A204.1 (cell line): ENCODE measurements around the gene XCL2.
"Not testable (repeated sequence)": the region's sequence is repeated elsewhere in the genome, so short reads cannot be mapped to it uniquely, and the experiment has no call there.

ENCODE experiments used
- FAIRE-seq: peaks from 2 replicates; lab custom pipeline; 2012; peaks lifted over from hg19 to GRCh38; lab: Jason Lieb, UNC

The XCL2 gene

GRCh38 chr1:168543840-168544498, at the start of gene XCL2:
Gene XCL2 (minus strand): TSS chr1:168543997. CDS start chr1:168543964, 33 bp downstream.
- not testable (repeated sequence) for FAIRE-seq

- FAIRE-seq, result no peak
Observed at GRCh38 chr1:168591641-168592250, 47.9 kb upstream of the XCL2 start.

GRCh38 chr1:168591066-168591465, 47.3 kb upstream of the XCL2 start:
- no peak for FAIRE-seq

DNA sequence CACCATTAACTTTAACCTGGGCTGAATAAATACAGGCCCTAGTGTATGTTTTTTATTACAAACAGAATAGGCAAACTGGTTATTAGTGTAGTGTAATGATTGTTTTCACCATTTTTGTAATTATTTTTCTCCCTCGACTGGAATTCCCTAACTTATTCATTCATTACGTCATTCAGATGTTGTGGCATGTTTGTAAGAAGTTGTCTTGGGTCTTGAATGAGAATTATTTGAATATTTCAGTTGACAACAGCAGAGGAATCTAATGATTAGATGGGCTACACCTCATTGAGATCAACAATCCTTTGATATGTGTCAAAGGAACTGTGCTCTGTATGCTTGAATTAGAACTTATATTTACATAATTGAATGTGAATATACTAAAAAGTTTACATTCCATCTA, 45.4 kb upstream of the XCL2 start:
- FAIRE-seq, result no peak

DNA sequence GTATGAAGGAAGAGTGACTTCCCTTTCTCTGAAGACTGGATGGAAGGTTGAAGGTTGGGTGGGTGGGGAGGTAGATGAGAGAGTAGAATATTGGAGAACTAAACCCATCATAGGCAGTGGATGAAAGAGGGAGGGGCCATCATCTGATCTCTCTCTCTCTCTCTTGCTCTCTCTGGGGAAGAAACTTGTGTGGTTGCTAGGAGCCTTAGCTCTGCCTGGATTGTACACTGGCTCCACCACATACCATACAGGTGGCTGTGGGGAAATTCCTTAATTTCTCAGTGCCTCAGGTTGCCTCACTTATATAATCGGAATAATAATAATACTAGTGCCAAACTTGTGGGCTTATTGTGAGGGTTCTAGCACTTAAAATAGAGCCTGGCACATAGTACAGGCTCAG, 42.1 kb upstream of the XCL2 start:
- no peak for FAIRE-seq

DNA sequence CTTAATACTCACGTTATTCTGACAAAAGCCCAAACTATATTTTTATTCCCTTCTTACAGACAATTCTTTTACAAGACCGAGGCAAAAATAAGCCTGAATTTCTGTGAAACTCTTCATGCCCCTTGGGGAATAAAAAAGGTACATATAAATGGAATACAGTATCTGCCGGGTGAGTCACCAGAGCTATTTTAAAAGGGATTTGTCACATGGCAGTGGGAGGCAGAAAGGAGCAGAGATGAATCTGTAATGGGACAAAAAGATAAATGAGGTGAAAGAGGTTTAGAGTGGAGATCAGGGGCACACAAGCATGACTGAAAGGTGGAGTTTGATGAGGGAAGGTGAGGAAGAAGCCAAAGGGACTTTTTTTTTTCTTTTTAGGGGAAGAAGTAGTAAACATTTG, 41.4 kb upstream of the XCL2 start:
- FAIRE-seq, result no peak

DNA sequence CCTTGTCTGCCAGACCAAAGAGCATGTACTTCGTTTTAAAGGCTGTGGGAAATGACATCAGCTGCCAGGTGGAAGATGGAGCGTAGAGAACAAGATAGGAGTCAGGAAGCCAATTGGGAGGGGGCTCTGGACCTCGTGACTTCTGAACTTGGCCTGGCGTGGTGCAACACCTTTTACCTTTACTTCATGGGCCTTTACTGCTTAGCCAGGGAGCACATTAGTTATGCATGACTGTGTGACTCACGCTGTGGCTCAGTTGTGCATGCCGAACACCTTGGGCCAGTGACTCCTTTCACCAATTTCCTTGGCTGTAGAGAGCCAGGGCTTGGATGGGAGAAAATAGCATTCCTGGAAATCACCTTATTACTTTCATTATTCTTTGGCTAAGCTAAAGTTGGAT, 39.8 kb upstream of the XCL2 start:
- no peak for FAIRE-seq

DNA sequence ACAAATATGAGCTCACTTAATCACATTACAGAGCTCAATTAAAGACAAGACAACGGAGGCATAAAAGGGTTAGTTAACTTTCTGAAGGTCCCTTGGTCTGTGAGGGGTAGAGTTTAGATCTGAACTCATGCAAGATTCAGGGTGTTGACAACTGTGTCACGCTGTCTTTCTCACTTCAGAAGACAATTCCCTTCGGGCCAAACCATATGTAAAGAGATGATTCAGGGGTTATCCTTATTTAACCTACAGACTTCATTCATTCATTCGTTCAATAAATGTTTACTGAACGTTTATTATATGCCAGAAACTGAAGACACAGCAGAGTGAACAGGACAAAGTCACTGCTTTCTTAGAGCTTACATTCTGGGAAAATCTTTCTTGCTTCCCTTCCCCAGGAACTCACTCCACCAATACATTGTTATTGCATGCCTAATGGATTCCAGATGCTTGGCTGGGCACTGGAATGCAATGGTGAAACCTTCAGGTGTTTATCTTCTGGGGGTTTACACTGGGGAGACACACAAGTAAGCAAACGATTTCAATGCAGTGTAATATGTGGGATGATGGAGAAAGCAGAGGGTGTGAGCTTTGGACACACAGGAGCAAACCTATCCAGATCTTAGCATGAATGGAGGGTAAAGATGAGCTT, 39.0 kb upstream of the XCL2 start:
- no peak for FAIRE-seq

DNA sequence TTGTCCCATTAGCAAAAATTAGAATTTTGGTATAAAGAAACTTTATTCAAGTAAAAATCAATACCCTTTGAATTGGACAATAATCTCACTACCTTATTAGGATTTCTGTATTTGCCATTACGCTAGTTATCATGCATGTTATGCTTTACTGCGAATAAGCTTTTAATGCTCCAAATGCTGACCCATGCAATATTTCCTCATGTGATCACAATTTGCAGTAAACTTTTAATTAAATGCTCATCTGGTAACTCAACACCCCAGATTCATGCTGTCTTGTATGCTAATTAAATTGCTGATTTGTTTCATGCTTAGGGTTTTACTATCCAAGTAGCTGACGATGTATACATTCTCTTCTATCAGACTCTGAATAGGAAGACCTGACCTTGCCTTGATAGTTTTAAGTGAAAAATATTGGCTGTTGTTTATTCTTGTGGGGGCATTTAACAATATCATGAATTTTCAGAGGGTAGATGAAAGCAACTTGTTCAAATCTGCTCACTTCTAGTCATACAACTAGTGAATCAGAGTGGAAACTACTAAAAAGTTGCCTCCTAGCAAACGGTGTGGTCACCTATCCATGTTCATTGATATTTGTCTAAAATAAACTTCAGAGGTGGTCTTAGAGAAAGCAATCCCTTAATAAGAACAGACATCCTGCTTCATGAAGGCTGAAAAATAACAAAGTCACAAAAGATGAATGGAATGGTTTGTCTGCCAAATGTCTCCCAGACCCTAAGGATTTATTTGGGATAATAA, 38.2 kb upstream of the XCL2 start:
- FAIRE-seq, result no peak

- FAIRE-seq, result not testable (repeated sequence)
Observed at GRCh38 chr1:168580991-168581390, 37.2 kb upstream of the XCL2 start.

GRCh38 chr1:168580290-168580689, 36.5 kb upstream of the XCL2 start:
- FAIRE-seq, result not testable (repeated sequence)

DNA sequence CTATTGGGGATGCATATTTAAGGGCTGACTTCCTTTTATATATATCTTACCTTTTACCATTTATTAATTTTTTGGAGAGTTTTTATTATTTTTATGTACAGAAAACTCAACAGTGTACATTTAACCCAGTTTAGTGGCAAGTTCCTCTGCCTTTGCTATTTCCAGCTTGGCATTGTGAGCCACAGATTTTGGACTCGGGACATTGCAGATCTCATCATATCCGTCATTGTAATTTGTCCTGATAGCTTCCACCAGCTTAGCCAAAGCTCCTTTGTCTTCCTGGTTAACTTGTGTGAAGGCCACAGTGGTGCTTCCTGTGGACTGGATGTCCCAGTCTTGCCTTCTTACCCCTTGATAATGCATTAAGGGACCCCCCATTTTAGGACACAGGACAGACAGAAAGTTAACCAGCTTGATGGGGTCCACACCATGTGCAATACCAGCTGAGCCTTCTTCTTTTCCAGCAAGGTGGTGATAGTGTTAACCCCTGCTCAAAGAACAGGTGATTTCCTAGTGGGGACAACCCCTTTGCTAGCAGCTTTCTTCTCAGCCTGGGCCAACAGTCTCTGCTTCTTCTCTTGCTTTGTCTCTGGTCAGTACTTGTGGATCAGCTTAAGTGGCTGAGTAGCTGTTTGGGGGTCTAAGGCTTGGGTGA, 34.9 kb upstream of the XCL2 start:
- FAIRE-seq, result not testable (repeated sequence)

GRCh38 chr1:168576245-168576688, 32.5 kb upstream of the XCL2 start, which contains the start of gene XCL1:
Gene XCL1 (plus strand): TSS chr1:168576605. CDS start chr1:168576638, 33 bp downstream.
- FAIRE-seq, result not testable (repeated sequence)

DNA sequence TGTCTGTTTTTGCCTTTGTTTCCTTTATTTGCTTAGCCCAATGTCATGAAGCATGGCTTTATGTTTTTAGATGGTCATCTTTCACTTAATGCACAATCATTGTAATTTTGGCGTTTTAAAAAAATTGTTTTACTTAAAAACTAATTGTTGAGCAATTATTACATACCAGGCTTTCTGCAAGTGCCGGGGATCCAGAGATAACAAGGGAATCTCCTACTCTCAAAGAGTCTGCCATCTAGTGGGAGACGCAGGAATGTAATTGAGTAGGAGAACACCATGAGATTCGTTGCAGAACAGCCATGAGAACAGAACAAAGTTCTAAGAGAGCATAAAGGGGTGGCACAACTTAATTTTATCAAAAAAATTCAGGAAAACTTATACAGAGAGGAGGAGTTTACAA, 30.4 kb upstream of the XCL2 start:
- peak; percentile 88 for FAIRE-seq

- FAIRE-seq, result no peak
Observed at GRCh38 chr1:168572633-168573032, 28.8 kb upstream of the XCL2 start.

DNA sequence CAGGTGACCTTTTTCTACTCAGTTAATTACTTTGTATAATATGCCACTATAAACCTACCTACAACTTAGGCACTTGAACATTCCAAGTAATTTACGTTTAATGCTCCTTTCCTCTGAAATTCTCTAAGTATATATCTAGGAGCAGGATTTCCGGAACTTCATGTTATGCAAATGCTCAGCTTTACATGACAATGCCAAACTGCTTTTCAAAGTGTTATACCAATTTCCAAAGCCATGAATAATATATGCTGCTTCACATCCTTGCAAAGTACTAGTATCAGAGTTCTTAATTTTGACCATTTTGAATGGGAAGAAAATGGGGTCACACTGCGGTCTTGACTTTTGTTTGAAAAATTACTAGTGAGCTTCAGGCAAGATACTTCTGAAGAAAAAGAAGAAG, 26.9 kb upstream of the XCL2 start:
- no peak for FAIRE-seq

DNA sequence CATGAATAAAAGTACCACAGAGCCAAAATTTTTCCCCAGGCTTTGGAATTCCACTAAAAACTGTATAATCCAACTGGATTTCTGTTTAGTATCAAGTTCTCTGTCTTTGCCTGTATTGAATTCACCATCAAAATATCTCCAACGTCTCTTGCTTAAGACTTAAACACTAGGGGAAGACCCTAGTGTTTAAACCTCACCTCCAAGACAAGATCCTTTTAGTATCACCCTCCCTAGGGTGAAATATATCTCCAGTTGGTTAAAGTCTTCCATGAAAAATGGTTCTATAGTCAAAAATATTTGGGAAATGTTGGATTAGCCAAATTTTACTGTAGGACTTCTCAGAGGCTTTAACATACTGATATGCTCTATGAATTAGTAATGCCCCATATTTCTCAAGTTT, 24.5 kb upstream of the XCL2 start:
- FAIRE-seq, result no peak

- FAIRE-seq, result no peak
Observed at GRCh38 chr1:168567568-168567967, 23.8 kb upstream of the XCL2 start.

- no peak for FAIRE-seq
Observed at GRCh38 chr1:168567007-168567406, 23.2 kb upstream of the XCL2 start.

- FAIRE-seq, result no peak
Observed at GRCh38 chr1:168565825-168566224, 22.0 kb upstream of the XCL2 start.

DNA sequence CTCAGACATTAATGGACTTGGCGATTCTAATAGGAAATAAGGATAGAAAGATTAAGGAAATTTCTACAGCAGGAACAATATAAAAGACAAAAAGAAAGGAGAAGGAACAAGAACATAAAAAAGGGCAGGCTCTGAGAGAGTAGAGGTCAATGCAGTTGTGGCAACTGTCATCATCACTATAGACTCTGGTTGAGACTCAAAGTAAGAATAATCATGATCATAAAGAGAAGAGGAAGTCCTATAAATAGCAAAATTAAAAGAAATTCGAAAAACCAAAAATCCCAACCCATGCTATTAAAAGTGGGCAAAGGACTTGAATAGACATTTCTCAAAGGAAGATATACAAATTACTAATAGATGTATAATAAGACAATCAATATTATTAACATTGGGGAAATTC, 18.2 kb upstream of the XCL2 start:
- no peak for FAIRE-seq

DNA sequence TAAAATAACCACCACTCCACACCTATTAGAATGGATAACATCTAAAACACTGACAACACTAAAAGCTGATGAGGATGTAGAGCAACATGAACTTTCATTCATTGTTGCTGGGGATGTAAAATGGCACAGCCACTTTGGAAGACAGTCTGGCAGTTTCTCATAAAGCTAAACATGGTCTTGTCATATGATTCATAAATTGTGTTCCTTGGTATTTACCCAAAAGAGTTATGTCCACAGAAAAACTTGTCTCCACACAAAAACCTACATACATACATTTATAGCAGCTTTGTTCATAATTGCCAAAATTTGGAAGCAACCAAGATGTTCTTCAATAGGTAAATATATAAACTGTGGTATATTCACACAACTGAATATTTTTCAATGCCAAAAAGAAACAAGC, 16.6 kb upstream of the XCL2 start:
- FAIRE-seq, result no peak
